Trophoblast cell (in vitro differentiated cells and primary cell): ENCODE data around the gene SEZ6L2.

Experiments used
- DNase-seq, 2 donors: peaks; one replicate each; pipeline ENCODE4 v3.0.0-alpha.2; 2016
- H2AFZ ChIP-seq: 2 replicates; pipeline ENCODE4 v1.6.1; 2013; ENCODE audit warnings: low read length, moderate library complexity, mild to moderate bottlenecking; ENCODE audit not compliant: insufficient read depth, poor library complexity
- H2AK5ac ChIP-seq: 2 replicates; pipeline ENCODE4 v1.6.1; 2013; ENCODE audit warnings: mild to moderate bottlenecking, low read length
- H2BK120ac ChIP-seq: 2 replicates; pipeline ENCODE4 v1.6.1; 2013; ENCODE audit warnings: low read length, mild to moderate bottlenecking, moderate library complexity; ENCODE audit not compliant: insufficient read depth, poor library complexity
- H2BK12ac ChIP-seq: 2 replicates; pipeline ENCODE4 v1.6.1; 2013; ENCODE audit warnings: mild to moderate bottlenecking, low read length, moderate library complexity
- H2BK5ac ChIP-seq: 2 replicates; pipeline ENCODE4 v1.6.1; 2013; ENCODE audit warnings: low read length, low read depth, moderate library complexity, mild to moderate bottlenecking; ENCODE audit not compliant: poor library complexity
- H3K14ac ChIP-seq: 2 replicates; pipeline ENCODE4 v1.6.1; 2013; ENCODE audit warnings: mild to moderate bottlenecking, low read length
- H3K18ac ChIP-seq: 2 replicates; pipeline ENCODE4 v1.6.1; 2013; ENCODE audit warnings: mild to moderate bottlenecking, low read length
- H3K23ac ChIP-seq: 2 replicates; pipeline ENCODE4 v1.6.1; 2013; ENCODE audit warnings: low read length
- H3K27ac ChIP-seq: 2 replicates; pipeline ENCODE4 v1.5.1; 2013; ENCODE audit warnings: low read depth, mild to moderate bottlenecking, inconsistent platforms, low read length, moderate library complexity
- H3K27me3 ChIP-seq: 2 replicates; pipeline ENCODE4 v1.6.1; 2013; ENCODE audit warnings: inconsistent platforms, mild to moderate bottlenecking, low read length, moderate library complexity; ENCODE audit not compliant: insufficient read depth
- H3K36me3 ChIP-seq, 2 experiments: 1 replicate in 1 of 2; 2 replicates in 1 of 2; pipeline ENCODE4 v1.6.1; 2013; ENCODE audit warnings: low read length in 2 of 2, mild to moderate bottlenecking in 2 of 2, moderate library complexity in 1 of 2; ENCODE audit not compliant: insufficient read depth in 2 of 2, control insufficient read depth in 1 of 2
- H3K4ac ChIP-seq: 2 replicates; pipeline ENCODE4 v1.6.1; 2013; ENCODE audit warnings: low read depth, mild to moderate bottlenecking, low read length, moderate library complexity
- H3K4me1 ChIP-seq, 2 experiments: 1 replicate in 1 of 2; 2 replicates in 1 of 2; pipeline ENCODE4 v1.6.1; 2013; ENCODE audit warnings: low read length in 2 of 2, mild to moderate bottlenecking in 2 of 2, moderate library complexity in 1 of 2; ENCODE audit not compliant: insufficient read depth in 2 of 2, control insufficient read depth in 1 of 2
- H3K4me2 ChIP-seq: 2 replicates; pipeline ENCODE4 v1.6.1; 2013; ENCODE audit warnings: inconsistent platforms, mild to moderate bottlenecking, low read length, moderate library complexity
- H3K4me3 ChIP-seq: 2 replicates; pipeline ENCODE4 v1.5.1; 2013; ENCODE audit warnings: mild to moderate bottlenecking, low read depth, low read length, inconsistent platforms
- H3K79me1 ChIP-seq: one replicate; pipeline ENCODE4 v1.6.1; 2013; ENCODE audit warnings: low read length
- H3K79me2 ChIP-seq: 2 replicates; pipeline ENCODE4 v1.6.1; 2013; ENCODE audit warnings: low read length, mild to moderate bottlenecking; ENCODE audit not compliant: control insufficient read depth, insufficient read depth, poor library complexity
- H3K9ac ChIP-seq: 2 replicates; pipeline ENCODE4 v1.6.1; 2013; ENCODE audit warnings: mild to moderate bottlenecking, low read length
- H3K9me3 ChIP-seq: 2 replicates; pipeline ENCODE4 v1.6.1; 2013; ENCODE audit warnings: low read depth, mild to moderate bottlenecking, control low read depth, inconsistent platforms, low read length; ENCODE audit not compliant: insufficient read depth
- H4K12ac ChIP-seq: 2 replicates; pipeline ENCODE4 v1.6.1; 2013; ENCODE audit warnings: low read depth, mild to moderate bottlenecking, low read length, moderate library complexity
- H4K8ac ChIP-seq: 2 replicates; pipeline ENCODE4 v1.6.1; 2013; ENCODE audit warnings: low read depth, mild to moderate bottlenecking, low read length, moderate library complexity
- H4K91ac ChIP-seq: one replicate; pipeline ENCODE4 v1.6.1; 2013; ENCODE audit warnings: low read depth, mild to moderate bottlenecking, low read length, moderate library complexity
- WGBS: extraction: QIAGEN DNeasy Blood & Tissue Kit; methylation state at CpG from one replicate; pipeline ENCODE4 v1.1.7; 2013; ENCODE audit warnings: missing lambda C conversion rate; ENCODE audit not compliant: insufficient read length, insufficient coverage; ENCODE audit errors: extremely low coverage; 5-methylcytosine and 5-hydroxymethylcytosine counted together

SEZ6L2 gene

GRCh38 chr16:29897333-29897732 is 2.0 kb downstream of the SEZ6L2 start:
- Histone ChIP-seq H3K4me1 (peaks cover 4 to 12% of the 10 kb centered on the region in 2 experiments), H3K4ac (no peak overlapping the region), H2BK5ac (no peak overlapping the region), H2AK5ac (no peak overlapping the region), H3K9ac (no peak overlapping the region), H3K18ac (no peak overlapping the region), H3K9me3 (no peaks in the 10 kb centered on the region), H2BK12ac (no peak overlapping the region), H4K91ac (no peak overlapping the region), H3K36me3 (no peaks in the 10 kb centered on the region), H2BK120ac (no peak overlapping the region), H3K4me2 (no peak overlapping the region), H3K14ac (no peak overlapping the region), H3K27me3 (no peaks in the 10 kb centered on the region), H3K4me3 (no peak overlapping the region), H3K27ac (no peak overlapping the region), H4K8ac (no peak overlapping the region), H4K12ac (no peak overlapping the region), H3K79me1 (peaks cover 2% of the 10 kb centered on the region), H3K23ac (no peak overlapping the region), H2AFZ (no peak overlapping the region), H3K79me2 (no peaks in the 10 kb centered on the region)
- DNase-seq, result no peak
- no CpG with 5 or more reads among the region's 4 CpGs for WGBS

DNA sequence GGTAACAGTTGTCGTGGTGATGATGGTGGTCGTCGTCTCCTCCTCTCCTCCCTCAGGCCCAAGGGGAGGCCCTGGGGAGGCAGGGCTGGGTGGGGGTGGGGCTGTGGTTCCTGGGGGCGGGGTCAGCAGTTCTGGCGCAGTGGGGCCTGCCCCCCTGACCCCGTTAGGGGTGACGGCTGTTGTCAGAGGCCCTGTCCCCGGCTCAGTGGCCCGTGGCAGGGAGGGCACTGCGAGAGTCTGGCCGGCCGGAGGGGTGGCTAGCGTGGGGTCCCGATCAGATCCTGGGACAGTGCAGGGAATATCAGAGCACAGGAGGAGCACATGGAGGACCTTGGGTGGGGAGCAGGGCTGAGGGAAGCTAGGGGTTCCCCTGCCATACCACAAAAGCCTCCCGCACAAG is 2.5 kb downstream of the SEZ6L2 start:
- peaks cover 4 to 12% of the 10 kb centered on the region in 2 experiments for H3K4me1 ChIP-seq

GRCh38 chr16:29894352-29894751 is 5.0 kb downstream of the SEZ6L2 start:
- Histone ChIP-seq H3K79me1 (peaks cover 2% of the 10 kb centered on the region), H2BK120ac (no peak overlapping the region), H3K4me3 (no peak overlapping the region), H3K27ac (no peak overlapping the region), H3K9me3 (no peaks in the 10 kb centered on the region), H4K12ac (no peak overlapping the region), H3K27me3 (no peaks in the 10 kb centered on the region), H3K23ac (no peak overlapping the region), H3K36me3 (no peaks in the 10 kb centered on the region), H4K91ac (no peak overlapping the region), H3K4ac (no peak overlapping the region), H3K4me2 (no peak overlapping the region), H3K79me2 (no peaks in the 10 kb centered on the region), H3K18ac (no peak overlapping the region), H2AK5ac (no peak overlapping the region), H2BK5ac (no peak overlapping the region), H2BK12ac (no peak overlapping the region), H2AFZ (no peak overlapping the region), H3K14ac (no peak overlapping the region), H3K4me1 (peaks cover 0 to 9% of the 10 kb centered on the region in 2 experiments), H4K8ac (no peak overlapping the region), H3K9ac (no peak overlapping the region)
- WGBS, result no CpG with 5 or more reads among the region's 4 CpGs
- peak in 1 of 2 donors; percentile 12 for DNase-seq

More for the DNA sequence above, 2.5 kb downstream of the SEZ6L2 start:
- no peak overlapping the region for H2BK120ac ChIP-seq
- H3K79me2 ChIP-seq, result no peaks in the 10 kb centered on the region
- no peak overlapping the region for H3K4me2 ChIP-seq
- H3K79me1 ChIP-seq, result peaks cover 2% of the 10 kb centered on the region
- H4K91ac ChIP-seq, result no peak overlapping the region
- H3K9ac ChIP-seq, result no peak overlapping the region
- H2BK5ac ChIP-seq, result no peak overlapping the region
- H3K4ac ChIP-seq, result no peak overlapping the region
- H2BK12ac ChIP-seq, result no peak overlapping the region
- H3K27me3 ChIP-seq, result no peaks in the 10 kb centered on the region
- H2AK5ac ChIP-seq, result no peak overlapping the region
- no peak overlapping the region for H3K27ac ChIP-seq
- H2AFZ ChIP-seq, result no peak overlapping the region
- no peak overlapping the region for H3K18ac ChIP-seq
- H3K14ac ChIP-seq, result no peak overlapping the region
- no peak overlapping the region for H4K12ac ChIP-seq
- H3K4me3 ChIP-seq, result no peak overlapping the region
- H3K36me3 ChIP-seq, result no peaks in the 10 kb centered on the region
- H3K9me3 ChIP-seq, result no peaks in the 10 kb centered on the region
- H4K8ac ChIP-seq, result no peak overlapping the region
- H3K23ac ChIP-seq, result no peak overlapping the region
- DNase-seq, result no peak
- no CpG with 5 or more reads among the region's 15 CpGs for WGBS

DNA sequence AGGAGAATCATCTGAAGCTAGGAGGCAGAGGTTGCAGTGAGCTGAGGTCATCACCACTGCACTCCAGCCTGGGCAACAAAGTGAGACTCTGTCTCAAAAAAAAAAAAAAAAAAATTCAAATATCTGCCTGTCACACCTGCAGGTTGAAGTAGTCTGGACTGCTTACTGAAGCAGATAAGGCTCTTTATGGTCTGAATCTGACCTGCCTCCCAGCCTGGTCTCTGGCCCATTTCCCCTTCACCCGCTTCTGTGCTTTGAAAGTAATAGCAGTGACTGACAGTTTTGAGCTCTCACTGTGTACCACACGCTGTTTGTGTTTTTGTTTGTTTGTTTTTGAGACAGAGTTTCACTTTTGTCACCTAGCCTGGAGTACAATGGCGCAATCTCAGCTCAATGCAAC is 5.8 kb downstream of the SEZ6L2 start:
- Histone ChIP-seq H2BK12ac (no peak overlapping the region), H2AK5ac (no peak overlapping the region), H3K4me2 (no peak overlapping the region), H3K36me3 (no peaks in the 10 kb centered on the region), H3K14ac (no peak overlapping the region), H3K79me1 (no peaks in the 10 kb centered on the region), H3K27ac (no peak overlapping the region), H4K8ac (no peak overlapping the region), H3K79me2 (no peaks in the 10 kb centered on the region), H2BK5ac (no peak overlapping the region), H4K12ac (no peak overlapping the region), H3K9ac (no peak overlapping the region), H3K4ac (no peak overlapping the region), H3K4me1 (peaks cover 0 to 5% of the 10 kb centered on the region in 2 experiments), H3K9me3 (no peaks in the 10 kb centered on the region), H3K4me3 (no peak overlapping the region), H4K91ac (no peak overlapping the region), H2AFZ (no peak overlapping the region), H3K23ac (no peak overlapping the region), H2BK120ac (no peak overlapping the region), H3K27me3 (no peaks in the 10 kb centered on the region), H3K18ac (no peak overlapping the region)
- WGBS, result no CpG with 5 or more reads among the region's 3 CpGs
- peak in 1 of 2 donors; percentile 4 for DNase-seq
